ENCODE measurements around the gene PHC2.

PHC2 gene

GRCh38 chr1:33299461-33300155 lies 131.3 kb downstream of the PHC2 start:
- H3K27ac ChIP-seq (ENCODE audit: low read depth, low read length), result no peak overlapping the region
- no peaks in the 10 kb centered on the region for H3K79me2 ChIP-seq (ENCODE audit: insufficient read depth, low read length)
- no peak overlapping the region for H2AFZ ChIP-seq (ENCODE audit: low read depth, low read length, severe bottlenecking)
- no peaks in the 10 kb centered on the region for H4K20me1 ChIP-seq (ENCODE audit: low read depth, low read length)
- no peaks in the 10 kb centered on the region for H3K27me3 ChIP-seq (ENCODE audit: low read length)
- no peak overlapping the region for H3K4me2 ChIP-seq (ENCODE audit: low read depth, low read length, poor library complexity, severe bottlenecking)
- TF ChIP-seq EZH2phosphoT487 (conservative IDR thresholded peaks at IDR 0.05; ENCODE audit: low read length) (no peak), CTCF (IDR thresholded peaks at IDR 0.05; ENCODE audit: insufficient read depth, low read length, poor library complexity, severe bottlenecking) (no peak)
- no peaks in the 10 kb centered on the region for H3F3A ChIP-seq (ENCODE audit: insufficient read depth)
- no peak overlapping the region for H3K9ac ChIP-seq (ENCODE audit: low read length)
- no peaks in the 10 kb centered on the region for H3K9me3 ChIP-seq (ENCODE audit: insufficient read depth, low read length)
- H3K36me3 ChIP-seq (ENCODE audit: low read length), result no peaks in the 10 kb centered on the region
- H3K4me3 ChIP-seq (ENCODE audit: insufficient read depth, low read length, poor library complexity, severe bottlenecking), result no peak overlapping the region
- no peaks in the 10 kb centered on the region for H3K9me2 ChIP-seq (replicated peaks; ENCODE audit: insufficient read depth, low read length)

DNA sequence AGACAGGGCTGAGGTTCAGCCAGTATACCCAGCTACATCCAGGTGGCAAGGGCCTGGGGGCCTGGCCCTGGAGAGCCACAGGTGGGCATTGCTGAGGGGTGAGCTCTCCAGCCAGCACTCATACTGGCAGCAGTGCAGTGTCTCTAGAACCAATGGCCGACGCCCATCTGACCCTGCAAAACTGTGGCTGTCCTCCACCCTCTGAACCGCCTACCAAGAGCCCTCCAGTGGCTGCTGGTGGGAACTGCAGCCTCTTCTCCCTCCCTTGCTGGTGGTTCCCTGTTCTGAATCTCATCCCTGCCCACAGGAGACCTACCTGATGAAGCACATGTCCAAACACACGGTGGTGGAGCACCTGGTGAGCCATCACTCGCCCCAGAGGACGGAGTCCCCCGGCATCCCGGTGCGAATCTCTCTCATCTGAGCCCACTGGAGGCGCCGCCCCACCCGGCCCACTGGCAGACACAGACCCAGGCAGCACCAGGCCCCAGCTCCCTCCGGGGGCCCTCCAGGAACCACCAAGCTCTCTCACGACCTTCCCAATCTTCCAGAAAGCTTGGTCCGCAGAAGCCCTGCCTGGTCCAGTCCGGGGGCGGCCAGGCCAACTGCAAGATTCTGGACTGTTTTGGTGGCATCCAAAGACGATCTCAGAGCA lies 132.1 kb downstream of the PHC2 start:
- Histone ChIP-seq H3K9me2 (replicated peaks; ENCODE audit: insufficient read depth, low read length) (no peaks in the 10 kb centered on the region), H3F3A (ENCODE audit: insufficient read depth) (no peaks in the 10 kb centered on the region), H3K4me3 (ENCODE audit: insufficient read depth, low read length, poor library complexity, severe bottlenecking) (no peak overlapping the region), H4K20me1 (ENCODE audit: low read depth, low read length) (no peaks in the 10 kb centered on the region), H3K27me3 (ENCODE audit: low read length) (no peaks in the 10 kb centered on the region), H2AFZ (ENCODE audit: low read depth, low read length, severe bottlenecking) (no peak overlapping the region), H3K9me3 (ENCODE audit: insufficient read depth, low read length) (no peaks in the 10 kb centered on the region), H3K27ac (ENCODE audit: low read depth, low read length) (no peak overlapping the region), H3K4me2 (ENCODE audit: low read depth, low read length, poor library complexity, severe bottlenecking) (no peak overlapping the region), H3K36me3 (ENCODE audit: low read length) (no peaks in the 10 kb centered on the region), H3K9ac (ENCODE audit: low read length) (no peak overlapping the region), H3K79me2 (ENCODE audit: insufficient read depth, low read length) (no peaks in the 10 kb centered on the region)
- no peak for TF ChIP-seq EZH2phosphoT487 (conservative IDR thresholded peaks at IDR 0.05; ENCODE audit: low read length)
- TF ChIP-seq CTCF (IDR thresholded peaks at IDR 0.05; ENCODE audit: insufficient read depth, low read length, poor library complexity, severe bottlenecking), result peak; percentile 48

DNA sequence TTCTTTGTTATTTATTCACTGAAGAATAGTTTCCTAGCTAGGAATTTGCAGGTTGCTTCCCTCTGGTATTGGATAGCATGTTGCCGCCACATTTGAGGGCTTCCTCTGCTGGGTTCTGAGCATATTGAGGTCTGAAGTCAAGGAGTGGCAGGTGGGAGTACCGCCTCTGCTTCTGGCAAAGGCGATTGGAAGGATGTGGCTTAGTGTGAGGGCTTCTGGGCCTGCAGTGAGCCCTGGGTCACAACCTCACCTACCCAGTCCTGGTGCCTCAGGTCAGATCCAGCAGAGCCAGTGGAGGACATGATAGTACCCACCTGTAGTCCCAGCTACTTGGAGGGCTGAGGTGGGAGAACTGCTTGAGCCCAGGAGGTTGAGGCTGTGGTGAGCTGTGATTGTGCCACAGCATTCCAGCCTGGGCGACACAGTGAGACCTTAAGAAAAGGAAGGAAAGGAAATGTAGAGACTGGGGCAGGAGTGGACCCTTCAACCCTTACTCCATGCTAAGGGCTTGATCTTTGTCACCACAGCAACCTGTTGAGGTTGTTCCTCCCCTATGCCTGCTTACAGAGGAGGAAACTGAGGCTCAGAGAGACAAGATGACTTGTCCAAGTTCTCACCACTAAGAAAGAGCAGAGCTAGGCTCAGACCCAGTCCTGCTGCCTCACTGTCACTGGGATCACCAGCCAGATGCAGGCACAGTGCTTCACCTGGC lies 132.8 kb downstream of the PHC2 start:
- Histone ChIP-seq H3F3A (ENCODE audit: insufficient read depth) (no peaks in the 10 kb centered on the region), H3K27ac (ENCODE audit: low read depth, low read length) (no peak overlapping the region), H3K27me3 (ENCODE audit: low read length) (no peaks in the 10 kb centered on the region), H3K9me2 (replicated peaks; ENCODE audit: insufficient read depth, low read length) (no peaks in the 10 kb centered on the region), H4K20me1 (ENCODE audit: low read depth, low read length) (no peaks in the 10 kb centered on the region), H3K9me3 (ENCODE audit: insufficient read depth, low read length) (no peaks in the 10 kb centered on the region), H3K4me3 (ENCODE audit: insufficient read depth, low read length, poor library complexity, severe bottlenecking) (no peak overlapping the region), H3K4me2 (ENCODE audit: low read depth, low read length, poor library complexity, severe bottlenecking) (no peak overlapping the region), H3K9ac (ENCODE audit: low read length) (no peak overlapping the region), H2AFZ (ENCODE audit: low read depth, low read length, severe bottlenecking) (no peak overlapping the region), H3K79me2 (ENCODE audit: insufficient read depth, low read length) (no peaks in the 10 kb centered on the region), H3K36me3 (ENCODE audit: low read length) (no peaks in the 10 kb centered on the region)
- no peak for TF ChIP-seq CTCF (IDR thresholded peaks at IDR 0.05; ENCODE audit: insufficient read depth, low read length, poor library complexity, severe bottlenecking)
